Hematopoietic multipotent progenitor cell treated with erythropoietin and hydrocortisone succinate and interleukin-3 and kit ligand, for 8 days (in vitro differentiated cells): Measurements from ENCODE around the gene KCTD14.
"Not testable (repeated sequence)": the region's sequence is repeated elsewhere in the genome, so short reads cannot be mapped to it uniquely, and the experiment has no call there.

Source experiments
- DNase-seq: peaks from one replicate; pipeline ENCODE4 v3.0.0-alpha.2; 2015

Gene KCTD14

GRCh38 chr11:78045851-78046485, 22.9 kb upstream of the KCTD14 start:
- DNase-seq = peak; percentile 63

GRCh38 chr11:78044706-78045105, 21.6 kb upstream of the KCTD14 start:
- no peak for DNase-seq

- no peak for DNase-seq
These were observed 18.9 kb upstream of the KCTD14 start for GRCh38 chr11:78041843-78042440.

- DNase-seq = not testable (repeated sequence)
These were observed 18.3 kb upstream of the KCTD14 start for GRCh38 chr11:78041380-78041719.

- peak; percentile 47 for DNase-seq
These were observed 17.8 kb upstream of the KCTD14 start for GRCh38 chr11:78040691-78041379.

GRCh38 chr11:78039919-78040671, 17.0 kb upstream of the KCTD14 start:
- peak; percentile 85 for DNase-seq

GRCh38 chr11:78039391-78039918, 16.4 kb upstream of the KCTD14 start:
- DNase-seq = no peak

- DNase-seq = no peak
These were observed 15.7 kb upstream of the KCTD14 start for GRCh38 chr11:78038697-78039313.

GRCh38 chr11:78037825-78038620, 14.9 kb upstream of the KCTD14 start:
- DNase-seq = no peak

- no peak for DNase-seq
These were observed 14.0 kb upstream of the KCTD14 start for GRCh38 chr11:78037056-78037455.

- no peak for DNase-seq
These were observed 13.2 kb upstream of the KCTD14 start for GRCh38 chr11:78036313-78036712.

- no peak for DNase-seq
These were observed 11.5 kb upstream of the KCTD14 start for GRCh38 chr11:78034623-78035022.

- DNase-seq = no peak
These were observed 10.0 kb upstream of the KCTD14 start for GRCh38 chr11:78033040-78033439.

- no peak for DNase-seq
These were observed 9.0 kb upstream of the KCTD14 start for GRCh38 chr11:78032090-78032489.

GRCh38 chr11:78031629-78032028, 8.6 kb upstream of the KCTD14 start:
- no peak for DNase-seq

- peak; percentile 61 for DNase-seq
These were observed 7.6 kb upstream of the KCTD14 start for GRCh38 chr11:78030429-78031325.

- DNase-seq = not testable (repeated sequence)
These were observed 5.3 kb upstream of the KCTD14 start for GRCh38 chr11:78028423-78028822.

- DNase-seq = no peak
These were observed 4.7 kb upstream of the KCTD14 start for GRCh38 chr11:78027759-78028158.

GRCh38 chr11:78025378-78025777, 2.3 kb upstream of the KCTD14 start:
- no peak for DNase-seq

GRCh38 chr11:78023426-78023825, 350 bp upstream of the KCTD14 start:
- no peak for DNase-seq

GRCh38 chr11:78021611-78022010, 1.5 kb downstream of the KCTD14 start:
- no peak for DNase-seq
